Osteocyte (in vitro differentiated cells): ENCODE measurements around the gene CSMD2. TPM values are rescaled to one million over a fixed set of nuclear protein-coding genes. Genes with fewer than 3 reads are reported as not detected.

Experiments used
- DNase-seq: peaks from one replicate; pipeline ENCODE4 v3.0.0; 2021; ENCODE audit warnings: mixed read lengths; ENCODE audit not compliant: unreplicated experiment; ENCODE audit errors: extremely low spot score
- H3K27ac Mint-ChIP-seq: one replicate; pipeline ENCODE4 v1.8.0; 2021; ENCODE audit warnings: mild to moderate bottlenecking, mixed read lengths; ENCODE audit not compliant: unreplicated experiment
- H3K27me3 Mint-ChIP-seq: one replicate; pipeline ENCODE4 v1.8.0; 2021; ENCODE audit warnings: mixed read lengths; ENCODE audit not compliant: unreplicated experiment
- H3K36me3 Mint-ChIP-seq: one replicate; pipeline ENCODE4 v1.8.0; 2021; ENCODE audit warnings: mixed read lengths; ENCODE audit not compliant: unreplicated experiment
- H3K4me1 Mint-ChIP-seq: one replicate; pipeline ENCODE4 v1.8.0; 2021; ENCODE audit warnings: mixed read lengths; ENCODE audit not compliant: unreplicated experiment
- H3K4me3 Mint-ChIP-seq: one replicate; pipeline ENCODE4 v1.8.0; 2021; ENCODE audit warnings: mild to moderate bottlenecking, moderate library complexity, mixed read lengths; ENCODE audit not compliant: unreplicated experiment
- H3K9me3 Mint-ChIP-seq: one replicate; pipeline ENCODE4 v1.8.0; 2021; ENCODE audit warnings: mixed read lengths; ENCODE audit not compliant: unreplicated experiment
- total RNA-seq: library from RNA; stranded (reverse); gene quantifications from 2 replicates; pipeline ENCODE4 v1.2.1, GENCODE V29; 2021
- TF ChIP-seq, protein P1 (sequence below): fragments of 200-600 bp; sonication (generic); IDR thresholded peaks from 2 replicates; pipeline ENCODE4 v1.5.0; 2021; ENCODE audit warnings: antibody characterized with exemption, mild to moderate bottlenecking, moderate library complexity

Gene CSMD2
- total RNA-seq, 1 donor from 2014 or later: not detected

DNA sequence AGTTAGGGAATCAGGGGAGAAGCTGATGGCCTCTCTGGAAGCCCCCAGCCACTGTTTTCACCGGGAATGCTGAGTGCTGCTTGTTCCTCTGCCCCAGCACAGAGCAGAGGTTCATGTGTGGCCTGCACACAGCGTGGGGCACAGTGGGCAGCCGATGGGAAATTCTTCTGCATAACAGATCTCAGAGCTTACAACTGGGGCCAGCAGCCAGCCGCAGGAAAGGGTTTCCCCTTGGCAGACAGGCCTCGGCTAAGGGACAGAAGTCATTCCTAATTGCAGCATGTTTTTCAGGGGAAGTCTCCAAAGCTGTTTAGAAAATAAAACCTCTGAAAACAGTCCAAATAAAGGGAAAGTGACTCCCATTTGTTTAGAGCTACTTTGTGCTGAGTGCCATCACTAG, 278.5 kb downstream of the CSMD2 start:
- no peaks in the 10 kb centered on the region for H3K27me3 Mint-ChIP-seq
- H3K27ac Mint-ChIP-seq: no peak overlapping the region
- DNase-seq: no peak
- TF ChIP-seq, protein P1, sequence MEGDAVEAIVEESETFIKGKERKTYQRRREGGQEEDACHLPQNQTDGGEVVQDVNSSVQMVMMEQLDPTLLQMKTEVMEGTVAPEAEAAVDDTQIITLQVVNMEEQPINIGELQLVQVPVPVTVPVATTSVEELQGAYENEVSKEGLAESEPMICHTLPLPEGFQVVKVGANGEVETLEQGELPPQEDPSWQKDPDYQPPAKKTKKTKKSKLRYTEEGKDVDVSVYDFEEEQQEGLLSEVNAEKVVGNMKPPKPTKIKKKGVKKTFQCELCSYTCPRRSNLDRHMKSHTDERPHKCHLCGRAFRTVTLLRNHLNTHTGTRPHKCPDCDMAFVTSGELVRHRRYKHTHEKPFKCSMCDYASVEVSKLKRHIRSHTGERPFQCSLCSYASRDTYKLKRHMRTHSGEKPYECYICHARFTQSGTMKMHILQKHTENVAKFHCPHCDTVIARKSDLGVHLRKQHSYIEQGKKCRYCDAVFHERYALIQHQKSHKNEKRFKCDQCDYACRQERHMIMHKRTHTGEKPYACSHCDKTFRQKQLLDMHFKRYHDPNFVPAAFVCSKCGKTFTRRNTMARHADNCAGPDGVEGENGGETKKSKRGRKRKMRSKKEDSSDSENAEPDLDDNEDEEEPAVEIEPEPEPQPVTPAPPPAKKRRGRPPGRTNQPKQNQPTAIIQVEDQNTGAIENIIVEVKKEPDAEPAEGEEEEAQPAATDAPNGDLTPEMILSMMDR: no peak
- H3K4me3 Mint-ChIP-seq: no peak overlapping the region
- no peaks in the 10 kb centered on the region for H3K4me1 Mint-ChIP-seq
- H3K9me3 Mint-ChIP-seq: no peaks in the 10 kb centered on the region
- H3K36me3 Mint-ChIP-seq: no peaks in the 10 kb centered on the region

DNA sequence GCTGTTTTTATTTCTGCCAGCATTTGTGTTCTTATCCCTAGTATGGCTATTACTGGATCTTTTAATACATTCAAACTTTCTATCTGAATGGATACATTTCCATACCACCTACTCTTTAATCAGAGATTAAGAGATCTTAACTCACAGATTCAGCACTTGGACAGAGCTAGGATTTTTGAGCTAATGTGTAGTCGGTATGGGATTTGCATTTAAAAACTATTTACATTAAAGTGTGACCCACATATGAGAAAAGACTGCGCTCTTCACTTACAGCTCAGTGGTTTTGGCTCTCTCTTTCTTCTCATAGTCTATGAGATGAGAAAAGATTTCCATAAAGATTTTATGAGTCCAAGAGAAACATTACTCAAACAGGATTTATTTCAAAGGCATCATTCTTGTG, 284.7 kb downstream of the CSMD2 start:
- H3K27ac Mint-ChIP-seq: no peak overlapping the region
- no peak overlapping the region for H3K4me3 Mint-ChIP-seq
- H3K4me1 Mint-ChIP-seq: no peaks in the 10 kb centered on the region
- no peak for DNase-seq
- H3K27me3 Mint-ChIP-seq: no peaks in the 10 kb centered on the region
- H3K36me3 Mint-ChIP-seq: no peaks in the 10 kb centered on the region
- TF ChIP-seq, protein P1: no peak
- no peaks in the 10 kb centered on the region for H3K9me3 Mint-ChIP-seq

DNA sequence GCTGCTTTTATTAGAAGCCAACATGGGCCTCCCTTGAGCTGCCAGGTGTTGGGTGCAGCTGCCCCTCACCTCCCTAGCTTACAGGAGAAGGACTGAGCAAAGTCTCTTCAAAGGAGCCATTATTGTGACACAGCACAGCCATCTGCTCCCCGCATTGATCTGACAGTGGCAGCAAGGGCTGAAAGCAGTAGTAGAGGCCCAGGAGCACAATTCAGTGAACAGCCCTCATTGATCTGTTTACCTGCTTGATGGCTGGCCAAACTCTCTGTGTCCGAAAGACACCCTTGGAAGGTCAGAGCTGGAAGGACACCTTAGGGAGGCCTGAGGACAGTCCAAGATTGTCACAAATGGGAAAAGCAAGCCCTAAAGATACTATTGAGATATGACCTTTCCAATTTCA, 286.6 kb downstream of the CSMD2 start:
- Mint-ChIP-seq H3K27me3 (no peaks in the 10 kb centered on the region), H3K36me3 (no peaks in the 10 kb centered on the region), H3K9me3 (peaks cover 6% of the 10 kb centered on the region), H3K27ac (no peak overlapping the region), H3K4me1 (no peaks in the 10 kb centered on the region), H3K4me3 (no peak overlapping the region)
- TF ChIP-seq, protein P1: no peak
- no peak for DNase-seq

DNA sequence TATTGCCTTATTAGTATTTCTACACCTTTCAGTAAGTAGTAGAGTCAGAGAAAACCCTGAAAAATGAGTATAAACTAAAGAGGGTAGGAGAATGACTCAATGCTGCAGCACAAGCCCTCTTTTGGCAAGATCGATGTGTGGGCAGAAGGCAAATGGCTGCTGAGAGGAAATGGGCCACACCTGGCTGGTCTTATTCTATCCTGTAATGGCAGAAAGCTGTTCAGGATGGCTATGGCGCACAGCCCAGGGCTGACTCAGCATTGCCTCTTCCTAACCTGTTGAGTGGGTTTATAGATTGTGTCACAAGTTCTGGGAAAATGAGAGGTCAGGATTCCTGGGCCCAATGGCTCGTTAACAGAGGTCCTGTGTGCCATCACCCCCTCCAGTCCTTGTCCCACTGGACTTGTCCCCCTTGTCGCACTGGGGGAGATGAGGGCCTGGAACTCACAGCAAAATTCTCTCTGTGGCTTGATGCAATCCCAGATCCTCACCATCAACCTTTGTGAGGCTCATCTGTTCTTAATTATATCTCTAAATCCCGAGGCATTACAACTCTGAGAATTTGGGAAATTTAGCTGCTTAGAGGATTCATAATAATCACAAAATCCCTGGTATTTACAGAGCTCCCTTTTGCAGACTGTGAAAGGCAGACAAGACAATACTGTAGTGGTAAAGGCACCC, 287.9 kb downstream of the CSMD2 start:
- no peak overlapping the region for H3K4me3 Mint-ChIP-seq
- H3K27me3 Mint-ChIP-seq: no peaks in the 10 kb centered on the region
- H3K9me3 Mint-ChIP-seq: peaks cover 10% of the 10 kb centered on the region
- TF ChIP-seq, protein P1: no peak
- H3K4me1 Mint-ChIP-seq: no peaks in the 10 kb centered on the region
- H3K27ac Mint-ChIP-seq: no peak overlapping the region
- no peak for DNase-seq
- no peaks in the 10 kb centered on the region for H3K36me3 Mint-ChIP-seq

DNA sequence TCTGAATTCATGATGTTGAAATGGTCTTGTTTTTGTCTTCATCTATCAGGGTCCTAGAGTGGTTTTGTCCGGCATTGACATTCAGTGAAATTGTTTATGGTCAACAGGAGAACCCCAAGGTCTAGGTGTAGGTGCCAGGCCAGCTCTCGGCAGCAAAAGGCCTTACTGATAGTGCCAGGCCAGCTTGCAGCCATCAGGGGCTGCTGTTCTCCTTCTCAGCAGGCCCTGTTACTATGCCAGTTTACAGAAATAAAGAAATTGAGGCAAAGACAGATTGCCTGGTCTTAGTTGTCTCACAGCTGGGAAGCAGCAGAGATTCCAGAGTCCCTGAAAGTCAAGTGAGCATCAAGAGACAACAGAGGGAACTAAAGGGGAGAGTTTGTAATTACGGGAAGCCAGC, 289.2 kb downstream of the CSMD2 start:
- no peak for DNase-seq
- Mint-ChIP-seq H3K4me3 (no peak overlapping the region), H3K4me1 (no peaks in the 10 kb centered on the region), H3K27me3 (no peaks in the 10 kb centered on the region), H3K27ac (no peak overlapping the region), H3K36me3 (no peaks in the 10 kb centered on the region), H3K9me3 (peaks cover 10% of the 10 kb centered on the region)
- TF ChIP-seq, protein P1: no peak
